Right renal pelvis (tissue), 4 donors: ENCODE measurements around the gene PIM3. TPM values are rescaled to one million over a fixed set of nuclear protein-coding genes. Genes with fewer than 3 reads are reported as not detected.

Experiments used
- DNase-seq, 4 donors: peaks; one replicate each; pipeline ENCODE4 v3.0.0-alpha.2; 2013; ENCODE audit warnings: low read depth in 4 of 4, low spot score in 3 of 4, missing footprints in 1 of 4
- polyA plus RNA-seq, 4 donors: library from polyadenylated mRNA; unstranded; fragments of 120-200 nt; gene quantifications; one replicate each; pipeline ENCODE4 v1.2.1, GENCODE V29; 2013; ENCODE audit not compliant: insufficient read length in 4 of 4

Gene PIM3
- polyA plus RNA-seq, 4 donors, result 16.9 to 30.4 (median 17.6) TPM

GRCh38 chr22:49953680-49954344, 6.8 kb upstream of the PIM3 start:
- no peak for DNase-seq

GRCh38 chr22:49954354-49954753, 6.2 kb upstream of the PIM3 start:
- no peak for DNase-seq

DNA sequence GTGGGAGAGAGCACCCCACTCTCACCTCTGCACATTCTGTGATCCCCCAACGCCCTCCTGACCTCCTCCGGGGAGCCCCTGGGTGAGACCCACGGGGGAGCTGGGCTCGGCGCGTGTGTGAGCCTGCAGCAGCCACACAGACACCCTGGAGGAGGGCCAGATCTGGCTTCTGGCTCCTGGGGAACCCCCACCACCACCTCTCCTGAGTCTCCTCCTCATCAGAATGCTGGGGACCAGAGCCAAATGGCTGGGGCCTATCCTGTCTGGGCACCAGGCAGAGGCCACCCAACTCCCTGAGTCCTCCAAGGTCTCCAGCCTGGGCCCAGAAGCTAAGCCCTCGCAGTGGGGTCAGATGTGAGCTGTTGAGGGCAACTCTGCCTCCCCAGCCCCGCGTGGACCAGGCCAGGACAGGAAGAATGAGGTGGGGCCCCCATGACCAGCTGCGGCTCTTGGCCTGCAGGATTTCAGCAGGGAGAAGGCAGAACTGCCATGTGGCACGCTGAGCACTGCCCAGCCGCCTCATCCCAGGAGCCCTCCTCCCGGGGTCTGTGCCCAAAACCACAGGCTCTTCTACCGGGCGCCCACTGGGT, 5.5 kb upstream of the PIM3 start:
- no peak for DNase-seq

- DNase-seq, result no peak
Observed at GRCh38 chr22:49955581-49956417, 4.8 kb upstream of the PIM3 start.

DNA sequence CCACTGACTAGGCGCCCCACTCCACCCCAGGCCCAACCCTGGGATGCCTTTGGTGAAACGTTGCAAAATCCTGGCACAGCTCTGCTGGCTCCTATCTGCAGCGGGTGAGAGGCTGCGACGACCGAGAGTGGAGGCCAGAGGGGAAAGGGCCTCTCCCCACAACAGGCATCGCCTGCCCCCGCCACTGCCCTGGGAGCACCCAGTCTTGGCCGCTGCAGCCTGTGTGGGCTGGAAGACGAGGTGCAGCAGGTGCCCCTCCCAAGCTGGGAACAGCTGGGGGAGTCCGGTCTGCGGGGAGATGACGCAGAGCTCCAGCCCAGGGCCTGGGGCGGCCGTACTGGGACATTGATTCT, 4.2 kb upstream of the PIM3 start:
- no peak for DNase-seq

DNA sequence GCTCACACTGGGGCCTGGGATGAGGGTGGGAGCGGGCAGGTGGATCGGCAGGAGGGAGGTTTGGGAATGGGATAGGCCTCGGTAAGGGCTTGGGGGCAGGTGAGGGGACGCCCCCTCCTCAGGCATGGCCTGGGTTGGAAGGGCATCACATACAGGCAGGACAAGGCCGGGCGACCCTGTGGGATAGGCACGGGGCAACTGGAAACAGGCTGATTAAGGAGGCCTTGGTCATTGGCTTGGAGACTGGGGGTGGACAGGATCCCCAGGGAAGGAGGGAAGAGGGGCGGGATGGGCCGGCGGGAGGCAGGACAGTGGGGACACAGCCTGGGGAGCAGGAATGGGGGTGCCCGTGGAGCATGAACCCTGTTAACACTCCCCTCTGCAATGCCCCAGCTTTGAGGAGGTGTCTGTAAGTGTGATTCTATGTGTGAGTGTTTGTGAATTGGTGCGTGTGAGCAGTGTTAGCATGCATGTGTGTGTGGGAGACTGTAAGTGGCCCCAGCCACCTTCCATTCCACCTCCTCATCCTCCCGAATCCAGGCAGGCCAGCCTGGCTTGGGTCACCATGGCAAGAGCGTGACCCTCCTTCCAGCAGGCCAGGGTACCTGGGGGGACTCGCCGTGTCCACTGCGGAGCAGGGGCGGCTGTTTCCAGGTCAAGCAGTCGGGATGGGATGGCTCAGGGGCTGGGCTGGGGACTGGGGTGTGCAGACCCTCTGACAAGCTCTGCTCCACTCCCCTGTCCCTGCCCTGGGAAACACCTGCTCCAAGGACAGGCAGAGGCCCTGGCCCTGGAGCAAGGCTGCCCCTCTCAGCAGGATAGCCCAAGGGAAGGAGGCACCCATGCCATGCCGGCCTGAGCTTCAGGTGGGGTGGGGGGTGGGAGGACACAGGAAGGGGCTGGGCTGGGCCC, 3.4 kb upstream of the PIM3 start:
- DNase-seq, result no peak

DNA sequence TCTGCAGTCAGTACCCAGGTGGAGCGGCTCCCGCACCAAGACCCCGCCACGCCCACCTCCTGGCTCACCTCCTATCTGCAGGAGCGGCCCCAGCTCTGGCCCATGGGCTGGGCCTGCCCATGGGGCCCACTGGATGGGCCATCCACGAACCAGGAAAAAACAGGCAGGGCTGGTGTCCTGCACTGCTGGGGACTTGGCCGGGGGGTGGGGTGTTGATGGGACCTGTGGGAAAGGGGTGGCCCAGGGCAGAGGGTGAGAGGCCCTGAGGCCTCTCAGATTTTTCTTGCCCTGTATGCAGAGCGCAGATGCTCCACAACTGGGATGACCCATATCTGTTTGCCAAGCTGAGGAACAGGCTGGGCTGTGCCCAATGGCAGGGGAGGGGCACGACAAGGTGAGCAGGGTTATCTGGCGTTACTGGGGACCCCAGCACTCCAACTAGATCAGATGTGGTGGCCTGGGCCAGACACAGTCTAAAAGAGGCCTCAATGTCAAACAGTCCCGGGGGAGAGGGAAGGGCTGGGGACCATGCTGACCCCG, 2.7 kb upstream of the PIM3 start:
- DNase-seq, result no peak

DNA sequence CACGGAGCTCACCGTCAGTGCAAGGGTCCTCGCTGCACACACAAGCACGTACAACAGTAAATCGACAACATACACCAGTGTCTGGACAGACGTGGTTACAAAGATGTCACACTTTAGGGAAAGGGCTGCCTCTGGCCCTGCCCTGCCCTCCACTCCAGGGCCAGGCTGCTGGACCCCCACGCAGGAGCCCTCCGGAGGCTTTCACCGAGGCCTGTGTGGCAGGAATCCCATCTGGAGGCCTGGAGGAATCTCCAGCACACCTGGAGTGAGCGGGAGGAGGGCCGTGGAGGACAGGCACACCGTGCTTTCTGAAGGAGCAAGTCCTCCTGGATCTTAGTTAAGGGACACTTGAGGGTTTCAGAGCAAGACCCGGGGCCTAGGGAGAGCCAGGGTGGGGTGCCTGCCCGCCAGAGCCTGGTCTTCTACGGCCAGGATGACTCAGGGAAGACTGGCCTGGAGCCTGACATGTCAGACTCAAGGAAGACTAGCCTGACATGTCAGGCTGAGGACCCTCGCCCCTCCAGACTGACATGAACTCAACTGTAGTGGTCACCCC, 2.1 kb upstream of the PIM3 start:
- no peak for DNase-seq

- no peak for DNase-seq
Observed at GRCh38 chr22:49958931-49959781, 1.4 kb upstream of the PIM3 start.

GRCh38 chr22:49959782-49960158, 802 bp upstream of the PIM3 start:
- no peak for DNase-seq

DNA sequence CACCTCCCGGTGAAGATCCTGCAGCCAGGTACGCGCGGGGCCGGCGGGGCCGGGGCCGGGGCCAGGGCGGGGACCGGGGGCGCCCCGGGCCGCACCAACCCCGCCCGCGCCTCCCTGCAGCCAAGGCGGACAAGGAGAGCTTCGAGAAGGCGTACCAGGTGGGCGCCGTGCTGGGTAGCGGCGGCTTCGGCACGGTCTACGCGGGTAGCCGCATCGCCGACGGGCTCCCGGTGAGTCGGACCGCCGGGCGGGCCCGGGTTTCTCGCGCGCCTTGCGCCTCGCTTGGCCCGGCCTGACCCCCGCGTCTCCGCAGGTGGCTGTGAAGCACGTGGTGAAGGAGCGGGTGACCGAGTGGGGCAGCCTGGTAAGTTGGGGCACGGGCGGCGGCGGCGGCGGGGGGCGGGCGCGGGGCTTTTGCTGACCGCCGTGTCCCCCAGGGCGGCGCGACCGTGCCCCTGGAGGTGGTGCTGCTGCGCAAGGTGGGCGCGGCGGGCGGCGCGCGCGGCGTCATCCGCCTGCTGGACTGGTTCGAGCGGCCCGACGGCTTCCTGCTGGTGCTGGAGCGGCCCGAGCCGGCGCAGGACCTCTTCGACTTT, 531 bp downstream of the PIM3 start:
- no peak for DNase-seq

DNA sequence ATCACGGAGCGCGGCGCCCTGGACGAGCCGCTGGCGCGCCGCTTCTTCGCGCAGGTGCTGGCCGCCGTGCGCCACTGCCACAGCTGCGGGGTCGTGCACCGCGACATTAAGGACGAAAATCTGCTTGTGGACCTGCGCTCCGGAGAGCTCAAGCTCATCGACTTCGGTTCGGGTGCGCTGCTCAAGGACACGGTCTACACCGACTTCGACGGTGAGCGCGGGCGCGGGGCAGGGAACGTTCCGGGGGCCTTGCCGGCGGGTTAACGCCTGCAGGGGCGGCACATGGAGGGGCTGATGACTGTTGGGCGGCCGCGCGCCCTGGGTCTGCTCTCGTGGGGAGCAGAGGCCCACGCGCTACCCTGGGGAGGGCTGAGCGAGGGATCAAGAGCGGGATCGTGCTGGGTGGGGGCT, 1.0 kb downstream of the PIM3 start:
- DNase-seq, result no peak

DNA sequence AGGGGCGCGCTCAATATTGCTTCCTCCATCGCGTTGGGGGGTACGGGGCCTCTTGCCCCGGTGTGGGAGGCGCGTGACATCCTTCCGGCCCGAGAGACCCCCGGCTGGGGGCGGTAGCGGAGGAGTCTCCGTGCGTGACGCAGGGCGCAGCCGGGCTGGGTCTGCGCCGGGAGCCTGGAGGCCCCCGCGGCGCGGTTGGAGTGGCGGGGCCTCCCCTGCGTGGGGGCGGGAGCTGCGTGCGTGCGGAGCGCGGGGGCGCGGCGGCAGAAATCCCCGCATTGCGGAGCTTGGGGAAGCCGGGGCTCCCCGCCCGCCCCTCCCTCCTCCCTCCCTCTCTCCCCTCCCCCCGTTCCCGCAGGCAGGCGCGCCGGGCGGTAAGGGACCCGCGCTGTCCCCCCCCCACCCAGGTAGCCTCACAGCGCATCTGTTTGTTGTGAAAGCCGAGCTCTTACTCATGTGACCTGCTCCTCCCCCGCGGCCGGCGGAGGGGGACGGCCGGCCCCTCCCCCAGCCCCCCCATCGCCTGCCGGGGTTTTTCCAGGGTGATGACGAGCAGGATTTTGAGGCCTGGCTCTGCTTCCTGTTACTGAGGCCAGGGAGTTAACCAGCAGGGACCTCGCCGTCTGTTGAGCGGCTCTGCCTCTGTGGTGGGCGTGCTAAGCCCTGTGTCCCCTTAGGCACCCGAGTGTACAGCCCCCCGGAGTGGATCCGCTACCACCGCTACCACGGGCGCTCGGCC, 1.6 kb downstream of the PIM3 start:
- peak in 3 of 4 donors; percentile 65 to 76 (median 75) for DNase-seq

DNA sequence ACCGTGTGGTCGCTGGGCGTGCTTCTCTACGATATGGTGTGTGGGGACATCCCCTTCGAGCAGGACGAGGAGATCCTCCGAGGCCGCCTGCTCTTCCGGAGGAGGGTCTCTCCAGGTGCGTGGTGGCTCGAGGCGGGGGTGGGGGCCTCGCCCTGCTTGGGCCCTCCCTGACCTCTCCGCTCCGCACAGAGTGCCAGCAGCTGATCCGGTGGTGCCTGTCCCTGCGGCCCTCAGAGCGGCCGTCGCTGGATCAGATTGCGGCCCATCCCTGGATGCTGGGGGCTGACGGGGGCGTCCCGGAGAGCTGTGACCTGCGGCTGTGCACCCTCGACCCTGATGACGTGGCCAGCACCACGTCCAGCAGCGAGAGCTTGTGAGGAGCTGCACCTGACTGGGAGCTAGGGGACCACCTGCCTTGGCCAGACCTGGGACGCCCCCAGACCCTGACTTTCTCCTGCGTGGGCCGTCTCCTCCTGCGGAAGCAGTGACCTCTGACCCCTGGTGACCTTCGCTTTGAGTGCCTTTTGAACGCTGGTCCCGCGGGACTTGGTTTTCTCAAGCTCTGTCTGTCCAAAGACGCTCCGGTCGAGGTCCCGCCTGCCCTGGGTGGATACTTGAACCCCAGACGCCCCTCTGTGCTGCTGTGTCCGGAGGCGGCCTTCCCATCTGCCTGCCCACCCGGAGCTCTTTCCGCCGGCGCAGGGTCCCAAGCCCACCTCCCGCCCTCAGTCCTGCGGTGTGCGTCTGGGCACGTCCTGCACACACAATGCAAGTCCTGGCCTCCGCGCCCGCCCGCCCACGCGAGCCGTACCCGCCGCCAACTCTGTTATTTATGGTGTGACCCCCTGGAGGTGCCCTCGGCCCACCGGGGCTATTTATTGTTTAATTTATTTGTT, 2.4 kb downstream of the PIM3 start:
- DNase-seq, result no peak

DNA sequence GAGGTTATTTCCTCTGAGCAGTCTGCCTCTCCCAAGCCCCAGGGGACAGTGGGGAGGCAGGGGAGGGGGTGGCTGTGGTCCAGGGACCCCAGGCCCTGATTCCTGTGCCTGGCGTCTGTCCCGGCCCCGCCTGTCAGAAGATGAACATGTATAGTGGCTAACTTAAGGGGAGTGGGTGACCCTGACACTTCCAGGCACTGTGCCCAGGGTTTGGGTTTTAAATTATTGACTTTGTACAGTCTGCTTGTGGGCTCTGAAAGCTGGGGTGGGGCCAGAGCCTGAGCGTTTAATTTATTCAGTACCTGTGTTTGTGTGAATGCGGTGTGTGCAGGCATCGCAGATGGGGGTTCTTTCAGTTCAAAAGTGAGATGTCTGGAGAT, 3.1 kb downstream of the PIM3 start:
- DNase-seq, result no peak

- DNase-seq, result no peak
Observed at GRCh38 chr22:49964136-49965090, 3.8 kb downstream of the PIM3 start.
